Endothelial cell of umbilical vein (primary cell): ENCODE data around the gene GPR37L1.

Source experiments
- EZH2 ChIP-seq: IDR thresholded peaks from 2 replicates; pipeline ENCODE4 v1.6.1; 2012; ENCODE audit warnings: borderline replicate concordance, low read depth, mild to moderate bottlenecking, moderate library complexity, low read length, inconsistent platforms; ENCODE audit not compliant: severe bottlenecking
- MYC ChIP-seq: IDR thresholded peaks from one replicate; pipeline ENCODE4 v1.6.1; 2011; ENCODE audit warnings: mild to moderate bottlenecking, low read depth, low read length
- TF ChIP-seq, protein P1 (sequence below), 2 donors: IDR thresholded peaks; 1 replicate in 1 of 2; 2 replicates in 1 of 2; pipeline ENCODE4 v1.5.1; 2011; ENCODE audit warnings: low read length in 2 of 2, mild to moderate bottlenecking in 2 of 2, moderate library complexity in 2 of 2, control low read depth in 1 of 2, inconsistent platforms in 1 of 2, low read depth in 1 of 2; ENCODE audit not compliant: insufficient read depth in 1 of 2; ENCODE audit errors: extremely low read depth in 1 of 2

GRCh38 chr1:202112859-202113689 is 9.6 kb upstream of the GPR37L1 start:
- no peak for TF ChIP-seq EZH2
- TF ChIP-seq, protein P1, sequence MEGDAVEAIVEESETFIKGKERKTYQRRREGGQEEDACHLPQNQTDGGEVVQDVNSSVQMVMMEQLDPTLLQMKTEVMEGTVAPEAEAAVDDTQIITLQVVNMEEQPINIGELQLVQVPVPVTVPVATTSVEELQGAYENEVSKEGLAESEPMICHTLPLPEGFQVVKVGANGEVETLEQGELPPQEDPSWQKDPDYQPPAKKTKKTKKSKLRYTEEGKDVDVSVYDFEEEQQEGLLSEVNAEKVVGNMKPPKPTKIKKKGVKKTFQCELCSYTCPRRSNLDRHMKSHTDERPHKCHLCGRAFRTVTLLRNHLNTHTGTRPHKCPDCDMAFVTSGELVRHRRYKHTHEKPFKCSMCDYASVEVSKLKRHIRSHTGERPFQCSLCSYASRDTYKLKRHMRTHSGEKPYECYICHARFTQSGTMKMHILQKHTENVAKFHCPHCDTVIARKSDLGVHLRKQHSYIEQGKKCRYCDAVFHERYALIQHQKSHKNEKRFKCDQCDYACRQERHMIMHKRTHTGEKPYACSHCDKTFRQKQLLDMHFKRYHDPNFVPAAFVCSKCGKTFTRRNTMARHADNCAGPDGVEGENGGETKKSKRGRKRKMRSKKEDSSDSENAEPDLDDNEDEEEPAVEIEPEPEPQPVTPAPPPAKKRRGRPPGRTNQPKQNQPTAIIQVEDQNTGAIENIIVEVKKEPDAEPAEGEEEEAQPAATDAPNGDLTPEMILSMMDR (IDR thresholded peaks at IDR 0.05; ENCODE audit: extremely low read depth in 1 of 2, insufficient read depth in 1 of 2, low read depth in 1 of 2, low read length in 2 of 2) = no peak
- TF ChIP-seq MYC = no peak
